ENCODE results near the gene SFMBT2. TPM values are rescaled to one million over a fixed set of nuclear protein-coding genes. Genes with fewer than 3 reads are reported as not detected.

SFMBT2 gene
- total RNA-seq, 1 donor from 2014 or later = 7.2 TPM

GRCh38 chr10:7339510-7339909 lies 71.3 kb downstream of the SFMBT2 start:
- H3K27me3 Mint-ChIP-seq = peaks cover 65% of the 10 kb centered on the region
- no peak overlapping the region for H3K27ac Mint-ChIP-seq
- peaks cover 5% of the 10 kb centered on the region for H3K4me1 Mint-ChIP-seq (ENCODE audit: unreplicated experiment)
- no peak overlapping the region for H3K4me3 Mint-ChIP-seq
- H3K9me3 Mint-ChIP-seq = peaks cover 11% of the 10 kb centered on the region
- peaks cover 19% of the 10 kb centered on the region for H3K36me3 Mint-ChIP-seq
- TF ChIP-seq, protein P1, sequence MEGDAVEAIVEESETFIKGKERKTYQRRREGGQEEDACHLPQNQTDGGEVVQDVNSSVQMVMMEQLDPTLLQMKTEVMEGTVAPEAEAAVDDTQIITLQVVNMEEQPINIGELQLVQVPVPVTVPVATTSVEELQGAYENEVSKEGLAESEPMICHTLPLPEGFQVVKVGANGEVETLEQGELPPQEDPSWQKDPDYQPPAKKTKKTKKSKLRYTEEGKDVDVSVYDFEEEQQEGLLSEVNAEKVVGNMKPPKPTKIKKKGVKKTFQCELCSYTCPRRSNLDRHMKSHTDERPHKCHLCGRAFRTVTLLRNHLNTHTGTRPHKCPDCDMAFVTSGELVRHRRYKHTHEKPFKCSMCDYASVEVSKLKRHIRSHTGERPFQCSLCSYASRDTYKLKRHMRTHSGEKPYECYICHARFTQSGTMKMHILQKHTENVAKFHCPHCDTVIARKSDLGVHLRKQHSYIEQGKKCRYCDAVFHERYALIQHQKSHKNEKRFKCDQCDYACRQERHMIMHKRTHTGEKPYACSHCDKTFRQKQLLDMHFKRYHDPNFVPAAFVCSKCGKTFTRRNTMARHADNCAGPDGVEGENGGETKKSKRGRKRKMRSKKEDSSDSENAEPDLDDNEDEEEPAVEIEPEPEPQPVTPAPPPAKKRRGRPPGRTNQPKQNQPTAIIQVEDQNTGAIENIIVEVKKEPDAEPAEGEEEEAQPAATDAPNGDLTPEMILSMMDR (conservative IDR thresholded peaks at IDR 0.05) = no peak
- DNase-seq (ENCODE audit: extremely low spot score, unreplicated experiment) = no peak

GRCh38 chr10:7338469-7338868 lies 72.4 kb downstream of the SFMBT2 start:
- Mint-ChIP-seq H3K4me1 (ENCODE audit: unreplicated experiment) (peaks cover 5% of the 10 kb centered on the region), H3K36me3 (peaks cover 15% of the 10 kb centered on the region), H3K4me3 (no peak overlapping the region), H3K27me3 (peaks cover 61% of the 10 kb centered on the region), H3K9me3 (peaks cover 5% of the 10 kb centered on the region), H3K27ac (no peak overlapping the region)
- TF ChIP-seq, protein P1 (conservative IDR thresholded peaks at IDR 0.05) = no peak
- no peak for DNase-seq (ENCODE audit: extremely low spot score, unreplicated experiment)

GRCh38 chr10:7337431-7338171 lies 73.2 kb downstream of the SFMBT2 start:
- TF ChIP-seq, protein P1 (conservative IDR thresholded peaks at IDR 0.05) = no peak
- Mint-ChIP-seq H3K27me3 (peaks cover 55% of the 10 kb centered on the region), H3K27ac (no peak overlapping the region), H3K4me1 (ENCODE audit: unreplicated experiment) (peaks cover 5% of the 10 kb centered on the region), H3K36me3 (peaks cover 10% of the 10 kb centered on the region), H3K9me3 (no peaks in the 10 kb centered on the region), H3K4me3 (no peak overlapping the region)
- no peak for DNase-seq (ENCODE audit: extremely low spot score, unreplicated experiment)

- H3K36me3 Mint-ChIP-seq = peaks cover 9% of the 10 kb centered on the region
- no peaks in the 10 kb centered on the region for H3K9me3 Mint-ChIP-seq
- DNase-seq (ENCODE audit: extremely low spot score, unreplicated experiment) = no peak
- no peak overlapping the region for H3K27ac Mint-ChIP-seq
- H3K4me3 Mint-ChIP-seq = no peak overlapping the region
- H3K4me1 Mint-ChIP-seq (ENCODE audit: unreplicated experiment) = peaks cover 5% of the 10 kb centered on the region
- TF ChIP-seq, protein P1 (conservative IDR thresholded peaks at IDR 0.05) = no peak
- peaks cover 60% of the 10 kb centered on the region for H3K27me3 Mint-ChIP-seq
Observed at GRCh38 chr10:7335977-7336376, 74.9 kb downstream of the SFMBT2 start.

GRCh38 chr10:7334642-7334964 lies 76.2 kb downstream of the SFMBT2 start:
- DNase-seq (ENCODE audit: extremely low spot score, unreplicated experiment) = no peak

More at GRCh38 chr10:7334642-7334964, 76.2 kb downstream of the SFMBT2 start:
- TF ChIP-seq, protein P1 (conservative IDR thresholded peaks at IDR 0.05) = no peak
- Mint-ChIP-seq H3K9me3 (no peaks in the 10 kb centered on the region), H3K4me1 (ENCODE audit: unreplicated experiment) (peaks cover 5% of the 10 kb centered on the region), H3K4me3 (no peak overlapping the region), H3K36me3 (peaks cover 9% of the 10 kb centered on the region), H3K27me3 (peaks cover 60% of the 10 kb centered on the region), H3K27ac (no peak overlapping the region)
